WI38 (cell line): ENCODE data around the gene PHF13.

Experiments used
- H3K4me3 ChIP-seq: 2 replicates; pipeline ENCODE4 v1.5.1; 2011; ENCODE audit warnings: low read depth, mild to moderate bottlenecking, control low read depth, low read length
- CTCF ChIP-seq: IDR thresholded peaks from 2 replicates; pipeline ENCODE4 v1.5.1; 2012; ENCODE audit warnings: low read depth, mild to moderate bottlenecking, control low read depth, low read length

PHF13 gene

GRCh38 chr1:6593810-6594209 lies 19.7 kb upstream of the PHF13 start:
- TF ChIP-seq CTCF: no peak
- no peak overlapping the region for H3K4me3 ChIP-seq

GRCh38 chr1:6594977-6595740 lies 18.4 kb upstream of the PHF13 start:
- no peak for TF ChIP-seq CTCF
- H3K4me3 ChIP-seq: no peak overlapping the region

GRCh38 chr1:6596351-6596750 lies 17.2 kb upstream of the PHF13 start:
- TF ChIP-seq CTCF: no peak
- H3K4me3 ChIP-seq: no peak overlapping the region

- TF ChIP-seq CTCF: no peak
- no peak overlapping the region for H3K4me3 ChIP-seq
Measured at GRCh38 chr1:6596886-6597776, 16.4 kb upstream of the PHF13 start.

GRCh38 chr1:6597777-6598131 lies 15.8 kb upstream of the PHF13 start:
- no peak overlapping the region for H3K4me3 ChIP-seq
- no peak for TF ChIP-seq CTCF

- TF ChIP-seq CTCF: no peak
- H3K4me3 ChIP-seq: no peak overlapping the region
Measured at GRCh38 chr1:6599141-6599975, 14.2 kb upstream of the PHF13 start.

- peak overlapping the region; percentile 91 for H3K4me3 ChIP-seq
Measured at GRCh38 chr1:6599991-6600390, 13.5 kb upstream of the PHF13 start.
